ENCODE measurements around the gene MAMDC4.
"Not testable (repeated sequence)": the region's sequence is repeated elsewhere in the genome, so short reads cannot be mapped to it uniquely, and the experiment has no call there.

MAMDC4 gene

DNA sequence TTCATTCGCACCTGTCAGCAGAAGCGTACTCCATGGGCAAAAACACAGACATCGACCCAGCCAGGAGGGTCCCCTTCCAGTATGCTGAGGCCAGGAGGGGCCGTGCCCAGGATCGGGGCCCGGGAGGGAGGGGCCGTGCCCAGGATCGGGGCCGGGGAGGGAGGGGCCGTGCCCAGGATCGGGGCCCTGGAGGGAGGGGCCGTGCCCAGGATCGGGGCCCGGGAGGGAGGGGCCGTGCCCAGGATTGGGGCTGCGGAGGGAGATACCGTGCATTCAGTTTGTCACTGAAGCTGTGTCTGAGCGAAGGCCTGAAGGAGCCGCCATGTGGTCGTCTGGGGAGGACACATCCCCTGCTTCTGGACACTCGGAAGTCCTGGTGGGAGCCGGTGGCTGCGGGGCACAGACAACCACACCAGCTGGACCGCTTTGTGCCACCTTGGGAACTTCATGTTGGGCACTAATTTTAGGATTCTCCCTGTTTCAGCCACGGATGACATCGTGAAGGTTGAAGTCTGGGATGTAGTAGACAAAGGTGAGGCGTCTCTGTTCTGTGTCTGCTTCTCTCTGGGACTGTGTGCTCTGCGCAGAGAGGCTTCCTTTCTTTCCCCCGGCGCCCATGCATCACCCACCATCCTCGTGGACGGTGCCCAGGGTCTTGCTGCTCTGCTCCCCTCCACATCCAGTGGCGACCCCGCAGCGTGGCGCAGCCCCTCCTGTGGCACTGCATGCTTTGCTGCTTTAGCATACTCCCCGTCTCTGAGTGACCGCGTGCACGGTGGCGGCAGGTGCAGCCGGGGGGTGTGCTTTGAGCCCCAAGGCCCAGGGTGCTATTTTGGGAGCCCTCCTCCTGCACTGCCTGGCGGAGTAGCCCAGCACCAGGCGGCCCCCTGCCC is 26.6 kb upstream of the MAMDC4 start:
- DNase-seq (ENCODE audit: low read depth) = no peak

GRCh38 chr9:136826188-136826541 is 26.0 kb upstream of the MAMDC4 start:
- DNase-seq (ENCODE audit: low read depth) = no peak

GRCh38 chr9:136826703-136827582 is 25.2 kb upstream of the MAMDC4 start:
- DNase-seq (ENCODE audit: low read depth) = no peak

- DNase-seq (ENCODE audit: low read depth) = no peak
Observed at GRCh38 chr9:136827794-136828473, 24.2 kb upstream of the MAMDC4 start.

DNA sequence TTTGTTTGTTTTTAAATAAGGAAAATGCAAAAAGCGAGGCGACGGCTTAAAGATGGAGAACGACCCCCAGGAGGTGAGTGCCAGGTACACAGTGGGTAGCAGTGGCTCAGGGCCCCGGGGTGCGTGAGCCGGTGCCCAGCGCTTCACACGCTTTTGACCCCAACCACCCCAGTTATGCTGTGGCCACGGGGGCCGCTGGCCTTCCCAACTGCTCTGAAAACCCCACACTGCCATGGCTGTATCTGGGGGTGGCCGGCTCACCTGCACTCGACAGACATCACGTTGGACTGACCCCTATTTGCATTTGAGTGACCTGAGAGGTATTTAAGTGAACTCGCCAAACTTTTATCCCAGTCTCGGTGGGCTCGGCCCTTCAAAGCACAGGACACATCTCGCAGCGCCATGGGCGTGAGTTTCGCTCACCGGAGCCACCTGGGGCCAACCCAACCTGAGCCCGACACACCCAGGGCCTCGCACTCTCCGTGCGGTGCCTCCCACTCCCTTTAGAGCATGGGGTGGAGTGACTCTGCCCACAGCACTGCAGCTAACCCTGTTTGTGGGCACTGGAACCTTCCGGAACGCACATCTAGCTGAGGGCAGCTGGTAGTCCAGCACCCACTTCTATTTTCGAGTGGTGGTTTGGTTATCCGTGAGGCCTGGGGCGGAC is 23.5 kb upstream of the MAMDC4 start:
- DNase-seq (ENCODE audit: low read depth) = no peak

DNA sequence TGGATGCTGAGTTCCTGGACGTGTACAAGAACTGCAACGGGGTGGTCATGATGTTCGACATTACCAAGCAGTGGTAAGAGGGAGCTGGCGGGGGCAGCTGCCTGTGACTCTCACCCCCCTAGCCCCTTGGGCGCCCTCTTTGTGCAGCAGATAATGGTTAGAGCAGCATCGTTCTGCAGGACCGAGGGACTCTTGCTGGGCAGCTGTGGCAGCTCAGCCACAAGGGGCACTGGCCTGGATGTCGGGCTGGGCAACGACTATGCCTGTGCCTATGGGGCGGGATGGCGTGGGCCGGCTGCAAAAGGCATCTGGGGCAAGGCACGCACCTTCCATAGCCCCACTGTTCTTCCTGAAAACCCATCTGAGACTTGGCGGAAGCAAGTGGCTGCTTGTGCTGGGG is 22.7 kb upstream of the MAMDC4 start:
- no peak for DNase-seq (ENCODE audit: low read depth)

DNA sequence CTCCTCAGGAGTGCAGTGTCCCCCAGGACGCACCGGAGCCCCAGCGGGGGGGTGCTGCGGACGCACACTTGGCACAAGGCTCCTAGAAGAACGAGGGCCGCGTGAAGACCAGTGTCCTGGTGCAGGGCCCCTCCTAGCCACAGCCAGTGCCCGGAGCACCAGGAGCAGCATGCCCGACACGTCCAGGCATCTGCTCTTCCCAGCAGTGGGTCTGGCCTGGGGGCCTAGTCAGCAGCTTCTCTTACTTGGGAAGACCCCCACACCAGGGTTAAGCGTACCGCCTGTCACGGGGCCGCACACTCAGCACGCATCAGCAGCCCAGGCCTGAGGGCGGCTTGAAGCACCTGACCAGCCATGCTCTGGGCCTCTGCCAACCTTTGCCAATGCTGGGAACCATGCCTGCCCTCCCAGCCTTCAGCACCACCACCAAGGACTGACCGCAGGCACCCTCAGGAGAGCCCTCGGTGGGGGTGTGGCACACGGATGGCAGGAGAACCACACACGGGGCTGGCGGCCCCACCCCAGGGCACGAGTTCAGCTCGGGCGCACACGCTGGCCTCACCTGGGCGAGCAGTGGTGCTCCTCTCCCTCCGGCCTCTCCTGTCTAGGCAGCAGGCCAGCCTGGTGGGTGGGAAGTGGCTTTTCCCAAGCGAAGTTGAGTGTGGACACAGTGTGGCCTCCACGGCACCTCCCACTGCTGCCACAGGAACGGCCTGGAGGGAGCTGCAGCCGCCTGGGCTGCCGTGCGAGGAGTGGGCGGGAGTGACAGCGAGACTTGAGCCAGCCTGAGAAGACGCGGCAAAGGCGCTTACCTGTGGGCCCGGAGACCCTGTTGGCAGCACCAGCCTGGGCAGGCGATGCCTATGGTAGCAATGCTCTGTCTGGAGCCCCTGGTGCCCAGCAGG is 21.9 kb upstream of the MAMDC4 start:
- no peak for DNase-seq (ENCODE audit: low read depth)

- DNase-seq (ENCODE audit: low read depth) = no peak
Observed at GRCh38 chr9:136831002-136831719, 21.0 kb upstream of the MAMDC4 start.

DNA sequence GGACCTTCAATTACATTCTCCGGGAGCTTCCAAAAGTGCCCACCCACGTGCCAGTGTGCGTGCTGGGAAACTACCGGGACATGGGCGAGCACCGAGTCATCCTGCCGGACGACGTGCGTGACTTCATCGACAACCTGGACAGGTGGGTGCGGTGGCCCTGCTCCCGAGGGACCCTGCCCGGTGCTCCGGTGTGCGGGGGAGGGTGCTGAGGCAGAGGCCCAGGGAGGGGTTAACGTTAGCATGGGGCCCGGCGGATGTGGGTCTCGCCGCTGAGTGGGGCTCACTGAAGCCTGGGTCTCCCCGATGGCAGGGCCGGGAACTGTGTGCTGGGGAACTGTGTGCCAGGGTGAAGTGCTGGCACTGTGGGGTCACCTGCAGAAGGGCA is 20.4 kb upstream of the MAMDC4 start:
- DNase-seq (ENCODE audit: low read depth) = no peak

DNA sequence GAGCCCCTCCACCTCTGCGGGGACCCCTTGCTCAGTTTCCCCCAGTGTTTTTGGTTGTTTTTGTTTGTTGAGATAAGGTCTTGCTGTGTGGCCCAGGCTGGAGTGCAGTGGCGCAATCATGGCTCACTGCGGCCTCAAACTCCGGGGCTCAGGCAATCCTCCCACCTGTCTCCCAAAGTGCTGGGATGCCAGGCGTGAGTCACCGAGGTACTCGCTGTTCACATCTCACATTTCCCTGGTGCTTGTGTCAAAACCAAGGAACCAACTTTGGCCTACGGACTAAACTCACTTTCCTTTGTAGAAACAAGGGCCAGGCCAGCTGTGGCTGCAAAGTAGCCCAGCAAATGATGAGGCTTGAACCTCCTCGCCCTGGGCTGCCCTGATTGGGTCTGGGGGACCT is 19.6 kb upstream of the MAMDC4 start:
- DNase-seq (ENCODE audit: low read depth) = no peak

GRCh38 chr9:136833381-136834048 is 18.6 kb upstream of the MAMDC4 start:
- DNase-seq (ENCODE audit: low read depth) = not testable (repeated sequence)

DNA sequence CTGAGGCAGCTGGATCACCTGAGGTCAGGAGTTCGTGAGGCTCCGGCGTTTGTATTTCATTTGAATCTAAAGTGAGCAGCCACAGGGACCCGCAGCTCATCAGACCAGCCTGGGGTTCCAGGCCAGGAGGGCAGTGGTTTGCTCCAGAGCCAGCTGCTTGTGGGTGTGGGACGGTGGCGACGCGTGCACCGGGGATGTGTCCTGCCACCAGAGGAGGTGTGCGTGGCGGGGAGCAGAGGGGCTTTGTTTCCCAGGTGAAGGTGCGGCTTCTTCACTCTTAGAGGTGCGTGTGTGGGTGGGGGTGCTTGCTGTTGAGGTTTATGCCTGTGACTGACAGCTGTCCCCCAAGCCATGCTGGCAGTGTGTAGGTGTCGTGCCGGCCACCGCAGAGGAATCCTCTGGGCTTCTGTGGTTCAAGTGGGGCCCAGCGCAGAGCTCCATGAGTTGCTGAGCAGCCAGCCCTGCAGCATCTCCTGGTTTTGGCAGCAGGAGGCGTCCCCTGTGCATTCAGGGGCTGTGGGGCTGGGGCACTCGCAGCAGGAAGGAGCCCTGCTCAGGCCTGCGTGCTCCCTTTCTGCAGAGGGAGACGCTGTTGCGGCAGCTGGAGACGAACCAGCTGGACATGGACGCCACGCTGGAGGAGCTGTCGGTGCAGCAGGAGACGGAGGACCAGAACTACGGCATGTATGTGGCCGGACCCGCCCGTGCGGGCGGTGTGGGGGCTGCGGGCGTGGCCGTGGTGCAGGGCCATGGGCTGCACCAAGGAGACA is 16.8 kb upstream of the MAMDC4 start:
- DNase-seq (ENCODE audit: low read depth) = no peak

DNA sequence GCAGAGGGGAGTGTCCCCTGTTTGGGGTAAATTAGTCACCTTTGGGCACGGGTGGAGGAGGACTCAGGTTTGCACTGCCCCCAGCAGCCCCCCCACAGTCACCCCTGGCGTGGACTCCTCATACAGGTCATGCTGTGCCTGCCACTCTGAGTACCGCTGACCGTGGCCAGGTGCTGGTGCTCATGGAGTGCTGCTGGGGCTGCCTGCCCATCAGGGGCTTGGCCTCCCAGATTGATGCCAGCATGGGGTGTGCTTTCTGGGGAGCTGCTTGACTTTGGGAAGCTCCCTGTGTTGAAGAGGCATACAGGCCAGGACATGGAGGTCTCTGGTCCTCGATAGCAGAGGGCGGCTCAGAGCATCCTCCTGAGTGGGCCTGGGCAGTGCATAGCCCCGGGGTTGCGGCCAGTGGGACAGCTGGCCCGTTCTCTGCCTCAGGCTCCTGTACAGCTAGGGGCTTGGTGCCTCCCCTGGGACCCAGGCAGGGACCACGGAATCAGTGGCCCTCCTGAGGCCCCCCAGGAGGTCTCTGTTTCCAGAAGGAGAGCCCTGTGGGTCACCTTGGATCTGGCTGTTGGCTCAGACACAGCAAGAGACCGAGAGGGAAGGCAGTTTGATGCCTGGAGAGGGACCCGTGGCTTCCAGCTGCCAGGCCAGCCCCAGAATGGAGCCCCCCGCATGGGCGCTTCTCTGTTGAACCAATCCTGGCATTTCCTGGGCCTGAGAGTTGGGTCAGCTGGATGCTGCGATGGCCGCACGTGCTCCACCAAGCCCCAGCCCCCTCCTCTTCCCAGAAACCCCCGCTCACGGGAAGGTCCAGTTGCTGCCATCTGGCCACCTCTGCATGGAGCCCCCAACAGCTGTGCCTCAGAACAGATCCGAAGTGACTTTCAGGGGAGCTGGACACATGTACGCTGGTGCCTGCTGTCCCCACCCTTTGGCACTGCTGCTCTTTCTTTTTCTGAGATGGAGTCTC is 15.9 kb upstream of the MAMDC4 start:
- no peak for DNase-seq (ENCODE audit: low read depth)

GRCh38 chr9:136837146-136837855 is 14.8 kb upstream of the MAMDC4 start:
- no peak for DNase-seq (ENCODE audit: low read depth)

GRCh38 chr9:136837856-136838277 is 14.3 kb upstream of the MAMDC4 start:
- not testable (repeated sequence) for DNase-seq (ENCODE audit: low read depth)

- no peak for DNase-seq (ENCODE audit: low read depth)
Observed at GRCh38 chr9:136838314-136839228, 13.6 kb upstream of the MAMDC4 start.

Measured in activated T-cell treated with anti-CD3 and anti-CD28 coated beads for 24 hours (primary cell).